Stimulated activated CD8-positive, alpha-beta memory T cell treated with anti-CD3 and anti-CD28 coated beads, Interleukin-2, amount 100 ng/mL, for 1 hour (primary cell): ENCODE measurements around the gene RLF.
"Not testable (repeated sequence)": the region's sequence is repeated elsewhere in the genome, so short reads cannot be mapped to it uniquely, and the experiment has no call there.

Experiments used
- DNase-seq, 2 donors: peaks; one replicate each; pipeline ENCODE4 v3.0.0-alpha.2; 2020; ENCODE audit warnings: low read depth in 2 of 2

Gene RLF

GRCh38 chr1:40162753-40163441, 1.7 kb downstream of the RLF start:
- no peak for DNase-seq

GRCh38 chr1:40167317-40167716, 6.1 kb downstream of the RLF start:
- DNase-seq, result no peak

- no peak for DNase-seq
Observed at GRCh38 chr1:40171036-40171435, 9.8 kb downstream of the RLF start.

- DNase-seq, result no peak
Observed at GRCh38 chr1:40174788-40175187, 13.6 kb downstream of the RLF start.

- DNase-seq, result not testable (repeated sequence)
Observed at GRCh38 chr1:40176989-40177388, 15.8 kb downstream of the RLF start.

- DNase-seq, result no peak
Observed at GRCh38 chr1:40178200-40178599, 17.0 kb downstream of the RLF start.

GRCh38 chr1:40179496-40180089, 18.4 kb downstream of the RLF start:
- DNase-seq, result no peak

GRCh38 chr1:40183055-40183710, 22.0 kb downstream of the RLF start:
- DNase-seq, result no peak

GRCh38 chr1:40184193-40184592, 23.0 kb downstream of the RLF start:
- DNase-seq, result no peak

- peak in 1 of 2 donors; percentile 25 for DNase-seq
Observed at GRCh38 chr1:40185951-40186864, 25.0 kb downstream of the RLF start.

GRCh38 chr1:40187399-40187798, 26.2 kb downstream of the RLF start:
- DNase-seq, result no peak

GRCh38 chr1:40194639-40195038, 33.5 kb downstream of the RLF start:
- not testable (repeated sequence) for DNase-seq

- DNase-seq, result no peak
Observed at GRCh38 chr1:40197656-40198055, 36.5 kb downstream of the RLF start.

GRCh38 chr1:40199126-40199525, 37.9 kb downstream of the RLF start:
- no peak for DNase-seq

- DNase-seq, result no peak
Observed at GRCh38 chr1:40204856-40205255, 43.7 kb downstream of the RLF start.

- no peak for DNase-seq
Observed at GRCh38 chr1:40210511-40211204, 49.5 kb downstream of the RLF start.

- DNase-seq, result no peak
Observed at GRCh38 chr1:40218333-40218732, 57.1 kb downstream of the RLF start.

- DNase-seq, result not testable (repeated sequence)
Observed at GRCh38 chr1:40221471-40221905, 60.3 kb downstream of the RLF start.

- no peak for DNase-seq
Observed at GRCh38 chr1:40221977-40222772, 61.0 kb downstream of the RLF start.

- no peak for DNase-seq
Observed at GRCh38 chr1:40224040-40224439, 62.9 kb downstream of the RLF start.

- no peak for DNase-seq
Observed at GRCh38 chr1:40226192-40226591, 65.0 kb downstream of the RLF start.
